DND-41 (cell line): Measurements from ENCODE around the gene RGS6.

ENCODE experiments used
- CTCF ChIP-seq: IDR thresholded peaks from 2 replicates; pipeline ENCODE4 v1.5.1; 2012; ENCODE audit warnings: borderline replicate concordance, low read length, moderate library complexity, mild to moderate bottlenecking; ENCODE audit not compliant: poor library complexity, severe bottlenecking; ENCODE audit errors: extremely low read depth
- EZH2 ChIP-seq: IDR thresholded peaks from 3 replicates; pipeline ENCODE4 v1.6.1; 2012; ENCODE audit warnings: borderline replicate concordance, low read depth, mild to moderate bottlenecking, moderate library complexity, low read length, inconsistent platforms; ENCODE audit not compliant: severe bottlenecking

GRCh38 chr14:72577521-72577920 lies 645.3 kb downstream of the RGS6 start:
- TF ChIP-seq CTCF = no peak
- TF ChIP-seq EZH2 = no peak
